HG02884 (cell line): ENCODE measurements around the gene SMIM10L1.

Experiments
- ATAC-seq: cut with Tn5 transposase; IDR thresholded peaks from one replicate; pipeline ENCODE4 v1.9.1; 2021; ENCODE audit warnings: mild to moderate bottlenecking, moderate library complexity; ENCODE audit not compliant: unreplicated experiment

SMIM10L1 gene

DNA sequence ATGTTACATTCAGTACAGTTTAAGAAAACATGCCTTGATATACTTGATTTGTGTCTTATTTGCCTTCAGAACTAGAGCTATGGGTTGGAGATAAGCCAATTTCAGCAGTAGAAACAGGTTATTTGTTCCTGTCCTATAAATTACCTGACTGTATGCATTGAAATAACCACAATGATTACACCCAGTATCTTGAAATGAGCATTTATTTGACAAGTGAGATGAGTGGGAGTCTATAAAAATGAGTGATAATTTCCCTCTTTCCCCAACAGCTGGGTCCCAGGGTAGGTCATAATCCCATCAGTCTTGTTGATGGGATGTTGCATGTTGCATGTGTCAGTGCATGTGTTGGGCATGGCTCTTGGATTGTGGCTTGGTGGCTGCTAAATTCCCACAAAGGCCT is 12.0 kb downstream of the SMIM10L1 start:
- no peak for ATAC-seq

DNA sequence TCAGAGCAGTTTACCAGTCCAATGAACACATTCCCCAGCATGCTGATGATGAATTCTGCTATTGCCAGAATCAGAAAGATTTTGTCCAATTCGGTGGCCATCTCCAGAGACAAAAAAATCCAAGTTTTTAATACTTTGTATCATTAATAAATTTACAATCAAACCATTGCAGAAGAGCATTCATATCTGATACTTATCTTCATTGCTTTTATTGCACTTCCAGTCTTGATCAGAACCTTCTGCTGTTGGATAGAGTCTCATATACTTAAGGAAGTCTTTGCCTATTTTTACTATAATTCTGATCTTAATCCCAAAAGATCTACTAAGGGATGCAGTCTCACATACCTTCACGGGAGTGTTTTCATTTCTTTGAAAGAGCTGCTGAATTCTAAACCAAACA is 15.8 kb downstream of the SMIM10L1 start, which contains the start of gene TAS2R42:
TSS of gene TAS2R42 (minus strand) at position 101 of the 400 bp plus-strand sequence. CDS start at position 101, 0 bp downstream.
- no peak for ATAC-seq

GRCh38 chr12:11202811-11203210 is 31.8 kb downstream of the SMIM10L1 start:
- ATAC-seq, result no peak

DNA sequence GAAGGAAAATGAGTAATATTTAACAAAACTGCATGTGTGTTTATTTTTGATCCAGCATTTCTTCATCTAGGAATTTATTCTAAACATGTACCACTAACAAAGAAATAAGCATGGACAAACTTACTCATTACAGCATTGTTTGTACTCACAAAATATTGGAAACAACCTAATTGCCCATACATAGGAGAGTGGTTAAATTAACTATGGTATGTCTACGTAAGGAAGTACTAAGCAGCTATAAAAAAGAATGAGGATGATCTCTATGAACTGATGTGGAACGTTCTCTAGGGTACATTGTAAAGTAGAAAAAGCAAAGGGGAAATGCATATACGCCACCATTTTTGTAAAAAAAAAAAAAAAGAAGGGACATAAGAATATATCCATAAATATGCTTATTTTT is 33.2 kb downstream of the SMIM10L1 start:
- ATAC-seq, result no peak

DNA sequence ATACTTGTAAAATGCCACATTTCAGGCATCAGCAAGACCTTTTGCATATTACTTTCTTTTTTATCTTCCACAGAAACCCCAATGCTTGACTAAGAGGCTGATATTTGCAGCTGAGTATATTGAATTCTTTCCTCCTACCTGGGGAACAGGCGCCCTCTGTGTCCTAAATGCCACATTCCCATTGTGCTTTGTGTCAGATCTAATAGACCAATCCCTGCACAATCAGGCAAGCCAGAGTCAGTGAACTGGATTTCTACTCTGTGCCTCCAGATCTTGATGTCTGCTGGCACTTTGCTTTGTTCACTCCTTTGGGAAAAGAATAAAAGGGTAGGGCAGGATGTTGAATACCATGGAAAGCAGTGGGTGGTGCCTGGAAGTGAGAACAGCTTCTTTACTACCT is 38.1 kb downstream of the SMIM10L1 start:
- ATAC-seq, result no peak
